K562 (cell line): ENCODE results near the gene WWOX. TPM values are rescaled to one million over a fixed set of nuclear protein-coding genes. Genes with fewer than 3 reads are reported as not detected.
A peak's percentile ranks its signal among the peaks of the same experiment; 100 is the strongest.

Source experiments
- ATAC-seq: fragments of 200-7000 bp; cut with Tn5 transposase; 3 replicates; pipeline ENCODE4 v1.9.1; 2020; ENCODE audit warnings: moderate library complexity
- BruUV-seq: library from RNA; stranded (reverse); fragments of 400-500 nt; replicated peaks from 2 replicates; lab custom pipeline; 2021; lab: Mats Ljungman, UMichigan
- CTCF ChIA-PET: fragments of 300-600 bp; formaldehyde crosslinking; extraction: SDS; loops from one replicate; lab custom pipeline; 2021; ENCODE audit warnings: low intra/inter-chr PET ratio; lab: Yijun Ruan, JAX
- POLR2A ChIA-PET: fragments of 300-600, 350-650 bp; sonication (Branson Sonifier 250); formaldehyde crosslinking; extraction: SDS; loops from one replicate; lab custom pipeline; 2021; ENCODE audit warnings: antibody characterized with exemption, inconsistent platforms; lab: Yijun Ruan, JAX
- DNase-seq, 4 experiments: peaks; one replicate each; pipeline versions ENCODE4 v3.0.0 to v3.0.0-alpha.2; 2011 to 2018; ENCODE audit warnings: low spot score in 3 of 4, mixed read lengths in 3 of 4; ENCODE audit errors: extremely low read depth in 1 of 4
- FAIRE-seq: peaks from 2 replicates; lab custom pipeline; 2011; peaks lifted over from hg19 to GRCh38; lab: Jason Lieb, UNC
- H2AFZ ChIP-seq: 2 replicates; pipeline ENCODE4 v1.6.0; 2011; ENCODE audit warnings: low read depth, low read length, control low read depth, inconsistent platforms
- H3K27ac ChIP-seq: fragments of 200-600 bp; 3 replicates; pipeline ENCODE4 v1.8.0; 2011; ENCODE audit warnings: low read depth, mild to moderate bottlenecking, control low read depth, inconsistent platforms, low read length, moderate library complexity, mixed read lengths; ENCODE audit errors: extremely low read depth
- H3K27me3 ChIP-seq, 2 experiments: fragments of 300-600 bp in 1 of 2; 2 replicates in 1 of 2; 3 replicates in 1 of 2; pipeline versions ENCODE4 v1.6.0 to v1.8.0; 2011; ENCODE audit warnings: inconsistent platforms in 2 of 2, low read length in 2 of 2, mild to moderate bottlenecking in 1 of 2, mixed read lengths in 1 of 2, moderate library complexity in 1 of 2; ENCODE audit not compliant: control insufficient read depth in 2 of 2, insufficient read depth in 2 of 2
- H3K36me3 ChIP-seq: fragments of 300-600 bp; 3 replicates; pipeline ENCODE4 v1.8.0; 2011; ENCODE audit warnings: mild to moderate bottlenecking, low read length, inconsistent platforms; ENCODE audit not compliant: control insufficient read depth, insufficient read depth
- H3K4me1 ChIP-seq, 2 experiments: fragments of 200-600 bp in 1 of 2; replicated peaks in 1 of 2; 2 replicates in 1 of 2; 3 replicates in 1 of 2; pipeline versions ENCODE4 v1.5.1 to v1.8.0; 2011; ENCODE audit warnings: inconsistent platforms in 2 of 2, low read length in 2 of 2, mild to moderate bottlenecking in 1 of 2, mixed read lengths in 1 of 2, moderate library complexity in 1 of 2; ENCODE audit not compliant: control insufficient read depth in 2 of 2, insufficient read depth in 2 of 2
- H3K4me2 ChIP-seq: 2 replicates; pipeline ENCODE4 v1.6.1; 2011; ENCODE audit warnings: low read length, control low read depth, inconsistent platforms, mixed read lengths; ENCODE audit not compliant: insufficient read depth
- H3K4me3 ChIP-seq: fragments of 200-600 bp; sonication (generic), shearing (Covaris generic); 2 replicates; pipeline ENCODE4 v1.5.1; 2016; ENCODE audit warnings: control low read depth, inconsistent platforms
- H3K79me2 ChIP-seq: fragments of 200-600 bp; 3 replicates; pipeline ENCODE4 v1.8.0; 2011; ENCODE audit warnings: low read length, inconsistent platforms; ENCODE audit not compliant: control insufficient read depth, insufficient read depth
- H3K9ac ChIP-seq, 2 experiments: 2 replicates each; pipeline versions ENCODE4 v1.6.0 to v1.6.1; 2011; ENCODE audit warnings: low read depth in 2 of 2, low read length in 2 of 2, control low read depth in 1 of 2, inconsistent platforms in 1 of 2, mild to moderate bottlenecking in 1 of 2, mixed read lengths in 1 of 2; ENCODE audit not compliant: insufficient read depth in 1 of 2
- H3K9me1 ChIP-seq: one replicate; pipeline ENCODE4 v1.6.0; 2011; ENCODE audit warnings: inconsistent platforms, mild to moderate bottlenecking, low read length, moderate library complexity; ENCODE audit not compliant: control insufficient read depth, insufficient read depth
- H3K9me3 ChIP-seq: replicated peaks from 2 replicates; pipeline ENCODE4 v1.5.1; 2011; ENCODE audit warnings: low read depth, low read length, inconsistent platforms; ENCODE audit not compliant: control insufficient read depth, insufficient read depth
- H4K20me1 ChIP-seq: replicated peaks from 2 replicates; pipeline ENCODE4 v1.6.1; 2011; ENCODE audit warnings: low read length, inconsistent platforms, mixed read lengths; ENCODE audit not compliant: control insufficient read depth, insufficient read depth
- ATF3 ChIP-seq, 2 experiments: fragments of 450-650 bp in 1 of 2; sonication (generic) in 1 of 2; formaldehyde crosslinking in 1 of 2; IDR thresholded peaks in 1 of 2; conservative IDR thresholded peaks in 1 of 2; 2 replicates each; pipeline versions ENCODE4 v1.6.1 to v1.8.1; 2016 to 2023; ENCODE audit warnings: mild to moderate bottlenecking in 2 of 2, moderate library complexity in 2 of 2, inconsistent platforms in 1 of 2, missing genetic modification reagents in 1 of 2
- MGA ChIP-seq: fragments of 450-650 bp; IDR thresholded peaks from 2 replicates; pipeline ENCODE4 v1.6.1; 2016; ENCODE audit warnings: mild to moderate bottlenecking, moderate library complexity
- MNT ChIP-seq, 2 experiments: fragments of 450-650 bp; conservative IDR thresholded peaks; 2 replicates each; pipeline ENCODE4 v1.6.1; 2017; ENCODE audit warnings: mild to moderate bottlenecking in 2 of 2, moderate library complexity in 2 of 2
- ZNF511 ChIP-seq: sonication (generic); formaldehyde crosslinking; IDR thresholded peaks from 2 replicates; pipeline ENCODE4 v1.8.0; 2022; ENCODE audit warnings: mild to moderate bottlenecking, missing genetic modification reagents
- WGBS: fragments of 100-300 bp; shearing (Covaris generic); methylation state at CpG from one replicate; pipeline ENCODE4 v1.1.6; 2016; ENCODE audit warnings: low coverage, mixed read lengths; ENCODE audit not compliant: insufficient coverage; ENCODE audit errors: missing lambda C conversion rate; 5-methylcytosine and 5-hydroxymethylcytosine counted together
- in situ Hi-C: fragments of 300-500 bp; cut with MboI; formaldehyde crosslinking; loops from 4 replicates; pipeline ENCODE4 v1.15.0; 2018; ENCODE audit warnings: inconsistent platforms, mixed read lengths
- intact Hi-C: fragments of 100-400 bp; cut with micrococcal nuclease; formaldehyde crosslinking; loops from 2 replicates; pipeline ENCODE4 v1.14.2; 2022
- polyA plus RNA-seq, 8 experiments: library from polyadenylated mRNA; depleted of rRNA in 4 of 8; stranded (reverse) in 5 of 8; unstranded in 3 of 8; fragments of >200 nt; fragmentation: Nextera tagmentation in 2 of 8; fragmentation: Illumina TruSeq in 1 of 8; extraction: Ambion mirVana in 2 of 8; extraction: Trizol in 1 of 8; gene quantifications; 2 replicates each; pipeline versions ENCODE4 v1.2.1 to v1.2.3, GENCODE V29; 2011 to 2014; ENCODE audit warnings: inconsistent platforms in 1 of 8, missing spikeins in 1 of 8
- total RNA-seq, 7 experiments: library from RNA; depleted of rRNA in 6 of 7; stranded (reverse); fragments of >200 nt in 6 of 7; fragmentation: Illumina TruSeq in 2 of 7; extraction: Trizol in 2 of 7; gene quantifications; 2 replicates each; pipeline versions ENCODE4 v1.2.1 to v1.2.3, GENCODE V29; 2011 to 2021; ENCODE audit warnings: low replicate concordance in 1 of 7

WWOX gene
- total and polyA plus RNA-seq, 9 of the 15 experiments (the other 6 are each of a cell fraction or from before 2014, with no cell fraction given), result 1.6 to 22.7 (median 8.1) TPM

- ATAC-seq (peak; percentile 72), DNase-seq (peak in 2 of 4 experiments; percentile 44 to 57), FAIRE-seq (no peak)
- H3K79me2 ChIP-seq, result no peaks in the 10 kb centered on the region
- no peak overlapping the region for H3K9ac ChIP-seq
- WGBS, result 17% methylated on average over 13 of the region's 13 CpGs
- ChIA-PET CTCF (no interaction called here), POLR2A (interaction anchor here (0.6 kb wide), 1 partner anchor 20 kb away, joined by 4 read pairs; no protein-coding TSS in a partner anchor)
- H3K27me3 ChIP-seq, result no peaks in the 10 kb centered on the region
- no peaks in the 10 kb centered on the region for H3K36me3 ChIP-seq
- no peak overlapping the region for H3K4me2 ChIP-seq
- in situ Hi-C loops, result no loop called here
- H3K4me1 ChIP-seq, result peaks cover 0 to 4% of the 10 kb centered on the region in 2 experiments; a peak in 2 of 5 replicates
- H3K9me3 ChIP-seq, result no peaks in the 10 kb centered on the region
- H3K4me3 ChIP-seq, result no peak overlapping the region
- no peaks in the 10 kb centered on the region for H3K9me1 ChIP-seq
- intact Hi-C loops, result no loop called here
- no peak overlapping the region for H3K27ac ChIP-seq
- no peaks in the 10 kb centered on the region for H4K20me1 ChIP-seq
- BruUV-seq, result no TSS peak
- H2AFZ ChIP-seq, result no peak overlapping the region
- TF ChIP-seq ATF3 (IDR thresholded peaks at IDR 0.05) (peak; percentile 47; the same call in 1 of the 2 replicates), ATF3 (CRISPR knock-in tag; conservative IDR thresholded peaks at IDR 0.05) (no peak), MGA (no peak), MNT (conservative IDR thresholded peaks at IDR 0.05) (0 out of 4 replicates have a peak, but pooled peaks have one; percentile 16 to 21), ZNF511 (no peak)
Measured at GRCh38 chr16:78443542-78444364, 344.3 kb downstream of the WWOX start.
